Astrocyte (in vitro differentiated cells and primary cell): ENCODE results near the gene GJB5. TPM values are rescaled to one million over a fixed set of nuclear protein-coding genes. Genes with fewer than 3 reads are reported as not detected.

Source experiments
- DNase-seq: peaks from one replicate; pipeline ENCODE4 v3.0.0-alpha.2; 2010; ENCODE audit warnings: low read depth
- FAIRE-seq: peaks from 2 replicates; lab custom pipeline; 2011; peaks lifted over from hg19 to GRCh38; lab: Jason Lieb, UNC
- H2AFZ ChIP-seq: 2 replicates; pipeline ENCODE4 v1.6.0; 2012; ENCODE audit warnings: low read depth, low read length, inconsistent platforms
- H3K27ac ChIP-seq: 2 replicates; pipeline ENCODE4 v1.5.1; 2011; ENCODE audit warnings: low read depth, low read length, inconsistent platforms
- H3K27me3 ChIP-seq: 2 replicates; pipeline ENCODE4 v1.6.0; 2011; ENCODE audit warnings: low read length, inconsistent platforms; ENCODE audit not compliant: insufficient read depth
- H3K36me3 ChIP-seq: 2 replicates; pipeline ENCODE4 v1.5.1; 2011; ENCODE audit warnings: low read length, inconsistent platforms; ENCODE audit not compliant: insufficient read depth
- H3K4me1 ChIP-seq: 2 replicates; pipeline ENCODE4 v1.5.1; 2011; ENCODE audit warnings: low read length, inconsistent platforms; ENCODE audit not compliant: insufficient read depth
- H3K4me2 ChIP-seq: 2 replicates; pipeline ENCODE4 v1.6.0; 2012; ENCODE audit warnings: low read length, inconsistent platforms
- H3K4me3 ChIP-seq: 2 replicates; pipeline ENCODE4 v1.5.1; 2011; ENCODE audit warnings: low read depth, mild to moderate bottlenecking, low read length, inconsistent platforms; ENCODE audit not compliant: insufficient read depth
- H3K79me2 ChIP-seq: 2 replicates; pipeline ENCODE4 v1.6.0; 2012; ENCODE audit warnings: mild to moderate bottlenecking, low read length, inconsistent platforms; ENCODE audit not compliant: insufficient read depth
- H3K9ac ChIP-seq: 2 replicates; pipeline ENCODE4 v1.6.0; 2012; ENCODE audit warnings: mild to moderate bottlenecking, low read length, inconsistent platforms
- H3K9me3 ChIP-seq: 2 replicates; pipeline ENCODE4 v1.5.1; 2012; ENCODE audit warnings: low read depth, mild to moderate bottlenecking, low read length, inconsistent platforms; ENCODE audit not compliant: insufficient read depth
- H4K20me1 ChIP-seq: 2 replicates; pipeline ENCODE4 v1.6.0; 2012; ENCODE audit warnings: low read length, inconsistent platforms; ENCODE audit not compliant: insufficient read depth
- H3K27ac Mint-ChIP-seq: one replicate; pipeline ENCODE4 v1.8.0; 2021; ENCODE audit warnings: mild to moderate bottlenecking, mixed read lengths; ENCODE audit not compliant: unreplicated experiment
- H3K27me3 Mint-ChIP-seq: one replicate; pipeline ENCODE4 v1.8.0; 2021; ENCODE audit warnings: low read depth, mixed read lengths; ENCODE audit not compliant: unreplicated experiment
- H3K36me3 Mint-ChIP-seq: one replicate; pipeline ENCODE4 v1.8.0; 2021; ENCODE audit warnings: low read depth, mixed read lengths; ENCODE audit not compliant: unreplicated experiment
- H3K4me1 Mint-ChIP-seq: one replicate; pipeline ENCODE4 v1.8.0; 2021; ENCODE audit warnings: low read depth, mixed read lengths; ENCODE audit not compliant: unreplicated experiment
- H3K4me3 Mint-ChIP-seq: one replicate; pipeline ENCODE4 v1.8.0; 2021; ENCODE audit warnings: mild to moderate bottlenecking, moderate library complexity, mixed read lengths; ENCODE audit not compliant: unreplicated experiment
- H3K9me3 Mint-ChIP-seq: one replicate; pipeline ENCODE4 v1.8.0; 2021; ENCODE audit warnings: mild to moderate bottlenecking, mixed read lengths; ENCODE audit not compliant: unreplicated experiment
- EZH2 ChIP-seq: IDR thresholded peaks from 2 replicates; pipeline ENCODE4 v1.6.1; 2012; ENCODE audit warnings: mild to moderate bottlenecking, low read length, inconsistent platforms; ENCODE audit not compliant: insufficient read depth
- total RNA-seq: library from RNA; stranded (reverse); gene quantifications from 2 replicates; pipeline ENCODE4 v1.2.1, GENCODE V29; 2021
- TF ChIP-seq, protein P1 (sequence below): IDR thresholded peaks from 2 replicates; pipeline ENCODE4 v1.5.1; 2011; ENCODE audit warnings: low read depth, mild to moderate bottlenecking, inconsistent platforms, low read length, moderate library complexity; ENCODE audit not compliant: insufficient read depth

Gene GJB5
- total RNA-seq, 1 donor from 2014 or later, result not detected

DNA sequence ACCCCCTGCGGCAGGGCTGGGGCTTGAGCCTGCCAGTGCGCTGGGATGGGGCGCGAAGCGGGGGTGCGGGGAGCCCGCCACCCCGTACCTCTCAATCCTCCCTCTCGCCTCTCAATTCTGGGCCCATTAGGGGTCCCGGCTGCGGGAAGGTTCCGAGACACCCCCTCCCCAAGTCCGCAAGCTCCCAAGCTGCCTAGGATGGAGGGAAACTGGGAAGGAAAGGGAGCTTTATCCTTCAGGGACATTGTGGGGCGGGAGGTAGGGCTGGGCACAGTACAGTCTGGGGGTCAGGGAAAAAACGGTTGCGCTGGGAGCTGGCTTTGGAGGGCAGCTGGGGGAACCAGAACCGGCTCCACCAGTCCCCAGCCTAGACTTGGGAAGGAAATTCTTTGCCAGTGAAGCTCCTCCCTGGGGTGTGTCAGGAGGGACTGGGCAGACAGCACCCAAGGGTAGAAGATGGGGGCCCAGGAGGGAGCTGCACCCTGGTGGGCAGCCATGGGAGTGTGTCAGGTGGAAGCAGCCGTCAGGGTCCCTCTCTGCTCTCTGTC is 27.1 kb downstream of the GJB5 start:
- Histone ChIP-seq H3K4me3 (no peak overlapping the region), H3K27me3 (peaks cover 23% of the 10 kb centered on the region), H2AFZ (no peak overlapping the region), H3K79me2 (no peaks in the 10 kb centered on the region), H3K9me3 (no peaks in the 10 kb centered on the region), H3K9ac (no peak overlapping the region), H3K4me2 (peak overlapping the region; percentile 80), H3K27ac (no peak overlapping the region), H3K4me1 (peaks cover 12% of the 10 kb centered on the region), H3K36me3 (no peaks in the 10 kb centered on the region), H4K20me1 (no peaks in the 10 kb centered on the region)
- Mint-ChIP-seq H3K27me3 (peaks cover 70% of the 10 kb centered on the region), H3K9me3 (no peaks in the 10 kb centered on the region), H3K36me3 (no peaks in the 10 kb centered on the region), H3K27ac (no peak overlapping the region), H3K4me3 (no peak overlapping the region), H3K4me1 (peaks cover 5% of the 10 kb centered on the region)
- no peak for DNase-seq
- no peak for FAIRE-seq
- TF ChIP-seq, protein P1, sequence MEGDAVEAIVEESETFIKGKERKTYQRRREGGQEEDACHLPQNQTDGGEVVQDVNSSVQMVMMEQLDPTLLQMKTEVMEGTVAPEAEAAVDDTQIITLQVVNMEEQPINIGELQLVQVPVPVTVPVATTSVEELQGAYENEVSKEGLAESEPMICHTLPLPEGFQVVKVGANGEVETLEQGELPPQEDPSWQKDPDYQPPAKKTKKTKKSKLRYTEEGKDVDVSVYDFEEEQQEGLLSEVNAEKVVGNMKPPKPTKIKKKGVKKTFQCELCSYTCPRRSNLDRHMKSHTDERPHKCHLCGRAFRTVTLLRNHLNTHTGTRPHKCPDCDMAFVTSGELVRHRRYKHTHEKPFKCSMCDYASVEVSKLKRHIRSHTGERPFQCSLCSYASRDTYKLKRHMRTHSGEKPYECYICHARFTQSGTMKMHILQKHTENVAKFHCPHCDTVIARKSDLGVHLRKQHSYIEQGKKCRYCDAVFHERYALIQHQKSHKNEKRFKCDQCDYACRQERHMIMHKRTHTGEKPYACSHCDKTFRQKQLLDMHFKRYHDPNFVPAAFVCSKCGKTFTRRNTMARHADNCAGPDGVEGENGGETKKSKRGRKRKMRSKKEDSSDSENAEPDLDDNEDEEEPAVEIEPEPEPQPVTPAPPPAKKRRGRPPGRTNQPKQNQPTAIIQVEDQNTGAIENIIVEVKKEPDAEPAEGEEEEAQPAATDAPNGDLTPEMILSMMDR, result no peak
- peak; percentile 11 for TF ChIP-seq EZH2

DNA sequence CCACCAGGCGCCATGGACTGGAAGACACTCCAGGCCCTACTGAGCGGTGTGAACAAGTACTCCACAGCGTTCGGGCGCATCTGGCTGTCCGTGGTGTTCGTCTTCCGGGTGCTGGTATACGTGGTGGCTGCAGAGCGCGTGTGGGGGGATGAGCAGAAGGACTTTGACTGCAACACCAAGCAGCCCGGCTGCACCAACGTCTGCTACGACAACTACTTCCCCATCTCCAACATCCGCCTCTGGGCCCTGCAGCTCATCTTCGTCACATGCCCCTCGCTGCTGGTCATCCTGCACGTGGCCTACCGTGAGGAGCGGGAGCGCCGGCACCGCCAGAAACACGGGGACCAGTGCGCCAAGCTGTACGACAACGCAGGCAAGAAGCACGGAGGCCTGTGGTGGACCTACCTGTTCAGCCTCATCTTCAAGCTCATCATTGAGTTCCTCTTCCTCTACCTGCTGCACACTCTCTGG is 29.9 kb downstream of the GJB5 start:
- Mint-ChIP-seq H3K9me3 (no peaks in the 10 kb centered on the region), H3K4me3 (no peak overlapping the region), H3K36me3 (no peaks in the 10 kb centered on the region), H3K27ac (no peak overlapping the region), H3K4me1 (peaks cover 10% of the 10 kb centered on the region), H3K27me3 (peaks cover 64% of the 10 kb centered on the region)
- H3K27ac ChIP-seq, result no peak overlapping the region
- H3K27me3 ChIP-seq, result peaks cover 20% of the 10 kb centered on the region
- no peak overlapping the region for H3K4me3 ChIP-seq
- peaks cover 12% of the 10 kb centered on the region for H3K4me1 ChIP-seq
- no peak overlapping the region for H3K4me2 ChIP-seq
- no peaks in the 10 kb centered on the region for H4K20me1 ChIP-seq
- no peaks in the 10 kb centered on the region for H3K9me3 ChIP-seq
- H3K9ac ChIP-seq, result no peak overlapping the region
- DNase-seq (no peak), FAIRE-seq (no peak)
- no peak overlapping the region for H2AFZ ChIP-seq
- H3K79me2 ChIP-seq, result no peaks in the 10 kb centered on the region
- H3K36me3 ChIP-seq, result no peaks in the 10 kb centered on the region
- TF ChIP-seq, protein P1, result no peak
- no peak for TF ChIP-seq EZH2

DNA sequence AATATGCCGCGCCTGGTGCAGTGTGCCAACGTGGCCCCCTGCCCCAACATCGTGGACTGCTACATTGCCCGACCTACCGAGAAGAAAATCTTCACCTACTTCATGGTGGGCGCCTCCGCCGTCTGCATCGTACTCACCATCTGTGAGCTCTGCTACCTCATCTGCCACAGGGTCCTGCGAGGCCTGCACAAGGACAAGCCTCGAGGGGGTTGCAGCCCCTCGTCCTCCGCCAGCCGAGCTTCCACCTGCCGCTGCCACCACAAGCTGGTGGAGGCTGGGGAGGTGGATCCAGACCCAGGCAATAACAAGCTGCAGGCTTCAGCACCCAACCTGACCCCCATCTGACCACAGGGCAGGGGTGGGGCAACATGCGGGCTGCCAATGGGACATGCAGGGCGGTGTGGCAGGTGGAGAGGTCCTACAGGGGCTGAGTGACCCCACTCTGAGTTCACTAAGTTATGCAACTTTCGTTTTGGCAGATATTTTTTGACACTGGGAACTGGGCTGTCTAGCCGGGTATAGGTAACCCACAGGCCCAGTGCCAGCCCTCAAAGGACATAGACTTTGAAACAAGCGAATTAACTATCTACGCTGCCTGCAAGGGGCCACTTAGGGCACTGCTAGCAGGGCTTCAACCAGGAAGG is 30.5 kb downstream of the GJB5 start:
- H3K27ac Mint-ChIP-seq, result no peak overlapping the region
- Histone ChIP-seq H3K27me3 (peaks cover 18% of the 10 kb centered on the region), H3K36me3 (no peaks in the 10 kb centered on the region), H3K4me3 (no peak overlapping the region), H4K20me1 (no peaks in the 10 kb centered on the region), H3K9ac (no peak overlapping the region), H3K79me2 (no peaks in the 10 kb centered on the region), H3K27ac (no peak overlapping the region), H3K4me2 (no peak overlapping the region), H2AFZ (no peak overlapping the region), H3K4me1 (peaks cover 12% of the 10 kb centered on the region), H3K9me3 (no peaks in the 10 kb centered on the region)
- peaks cover 10% of the 10 kb centered on the region for H3K4me1 Mint-ChIP-seq
- H3K27me3 Mint-ChIP-seq, result peaks cover 61% of the 10 kb centered on the region
- no peaks in the 10 kb centered on the region for H3K36me3 Mint-ChIP-seq
- no peak for DNase-seq
- H3K4me3 Mint-ChIP-seq, result no peak overlapping the region
- no peak for FAIRE-seq
- no peak for TF ChIP-seq EZH2
- TF ChIP-seq, protein P1, result no peak
- no peaks in the 10 kb centered on the region for H3K9me3 Mint-ChIP-seq
